Aorta (tissue), 5 donors: ENCODE data around the gene KCNJ10. TPM values are rescaled to one million over a fixed set of nuclear protein-coding genes. Genes with fewer than 3 reads are reported as not detected.

Source experiments
- ATAC-seq: fragments of 200-7000 bp; cut with Tn5 transposase; one replicate; pipeline ENCODE4 v1.9.1; 2022; ENCODE audit warnings: moderate library complexity; ENCODE audit not compliant: low FRiP score
- DNase-seq, 2 donors: peaks; one replicate each; pipeline ENCODE4 v3.0.0-alpha.2; 2020
- H3K27ac ChIP-seq, 2 donors: one replicate each; pipeline ENCODE4 v1.5.1; 2013; ENCODE audit warnings: low read length in 2 of 2, mild to moderate bottlenecking in 2 of 2, moderate library complexity in 2 of 2, control low read depth in 1 of 2, inconsistent platforms in 1 of 2, low read depth in 1 of 2
- H3K27me3 ChIP-seq, 2 donors: one replicate each; pipeline ENCODE4 v1.6.1; 2013; ENCODE audit warnings: control low read depth in 1 of 2, low read length in 1 of 2, mild to moderate bottlenecking in 1 of 2, moderate library complexity in 1 of 2; ENCODE audit not compliant: insufficient read depth in 2 of 2, control insufficient read depth in 1 of 2
- H3K36me3 ChIP-seq, 2 donors: one replicate each; pipeline ENCODE4 v1.6.1; 2013; ENCODE audit warnings: control low read depth in 1 of 2, low read length in 1 of 2, mild to moderate bottlenecking in 1 of 2; ENCODE audit not compliant: insufficient read depth in 2 of 2, control insufficient read depth in 1 of 2
- H3K4me1 ChIP-seq, 2 donors: one replicate each; pipeline ENCODE4 v1.6.1; 2013; ENCODE audit warnings: low read length in 2 of 2, control low read depth in 1 of 2, mild to moderate bottlenecking in 1 of 2, moderate library complexity in 1 of 2; ENCODE audit not compliant: insufficient read depth in 2 of 2, control insufficient read depth in 1 of 2
- H3K4me3 ChIP-seq, 2 donors: one replicate each; pipeline ENCODE4 v1.5.1; 2013; ENCODE audit warnings: low read length in 2 of 2, control low read depth in 1 of 2, mild to moderate bottlenecking in 1 of 2
- H3K9me3 ChIP-seq: one replicate; pipeline ENCODE4 v1.6.1; 2013; ENCODE audit warnings: mild to moderate bottlenecking, low read length; ENCODE audit not compliant: control insufficient read depth
- WGBS, 2 donors: extraction: QIAGEN DNeasy Blood & Tissue Kit; methylation state at CpG; one replicate each; pipeline ENCODE4 v1.1.7; 2013; 5-methylcytosine and 5-hydroxymethylcytosine counted together
- intact Hi-C, 2 donors: fragments of 100-400 bp; cut with DNase I; formaldehyde crosslinking; loops; one replicate each; pipeline versions ENCODE4 v1.14.2 to v1.15.0; 2022
- polyA plus RNA-seq, 2 donors: library from polyadenylated mRNA; stranded (reverse); fragments of 200-250 nt; gene quantifications; one replicate each; pipeline ENCODE4 v1.2.3, GENCODE V29; 2013
- total RNA-seq, 2 donors: library from RNA; stranded (reverse); fragmentation: NEBNext Ultra II Directional; extraction: Animal tissue kit (Norgen Biotek cat#: 25700); gene quantifications; one replicate each; pipeline ENCODE4 v1.2.1, GENCODE V29; 2021
- donor health status: healthy with polysubstance abuse.
- donor health status: Bipolar disorder and iron deficiency.
- donor health status: DM: no; HTN: no; CAD: no.
- donor health status: DM: no; HTN: no; CAD: no.
- donor health status: DM: yes; HTN: yes; CAD: no.

KCNJ10 gene
- total and polyA plus RNA-seq, 4 donors: 0.10 to 0.63 (median 0.24) TPM; not detected in 1

DNA sequence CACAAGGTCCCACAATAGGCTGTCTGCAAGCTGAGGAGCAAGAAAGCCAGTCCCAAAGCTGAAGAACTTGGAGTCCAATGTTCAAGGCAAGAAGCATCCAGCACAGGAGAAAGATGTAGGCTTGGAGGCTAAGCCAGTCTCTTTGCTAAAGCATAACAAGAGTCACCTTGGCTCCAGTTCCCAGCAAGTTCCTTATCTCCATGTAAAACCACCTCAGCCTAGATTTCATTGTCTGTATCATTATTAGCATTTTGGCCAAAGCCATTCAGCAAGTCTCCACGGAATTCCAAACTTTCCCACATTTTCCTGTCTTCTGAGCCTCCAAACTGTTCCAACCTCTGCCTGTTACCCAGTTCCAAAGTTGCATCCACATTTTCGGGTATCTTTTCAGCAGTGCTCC is 75.1 kb downstream of the KCNJ10 start:
- intact Hi-C loops: no loop called here
- no peaks in the 10 kb centered on the region for H3K4me1 ChIP-seq
- no peaks in the 10 kb centered on the region for H3K36me3 ChIP-seq
- no peak overlapping the region for H3K4me3 ChIP-seq
- WGBS, 2 donors: 85 to 86% methylated on average over 2 of the region's 2 CpGs
- H3K27ac ChIP-seq: no peak overlapping the region
- H3K9me3 ChIP-seq: no peaks in the 10 kb centered on the region
- ATAC-seq (no peak), DNase-seq (no peak)
- H3K27me3 ChIP-seq: no peaks in the 10 kb centered on the region

DNA sequence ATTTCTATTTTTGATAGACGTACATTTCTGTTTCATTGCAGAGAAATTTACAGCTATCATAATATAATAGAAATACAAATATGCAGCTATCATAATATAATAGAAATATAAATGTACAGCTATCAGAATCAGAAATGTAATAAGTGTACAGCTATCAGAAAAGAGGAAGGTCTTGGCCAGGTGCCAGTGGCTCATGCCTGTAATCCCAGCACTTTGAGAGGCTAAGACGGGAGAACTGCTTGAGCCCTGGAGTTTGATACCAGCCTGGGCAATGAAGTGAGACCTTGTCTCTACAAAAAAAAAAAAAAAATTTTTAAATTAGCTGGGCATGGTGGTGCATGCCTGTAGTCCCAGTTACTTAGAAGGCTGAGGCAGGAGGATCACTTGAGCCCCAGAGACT is 76.0 kb downstream of the KCNJ10 start:
- 49 to 66% methylated on average over 2 of the region's 2 CpGs for WGBS, 2 donors
- Histone ChIP-seq H3K36me3 (no peaks in the 10 kb centered on the region), H3K4me3 (no peak overlapping the region), H3K27me3 (no peaks in the 10 kb centered on the region), H3K4me1 (no peaks in the 10 kb centered on the region), H3K27ac (no peak overlapping the region), H3K9me3 (no peaks in the 10 kb centered on the region)
- no peak for ATAC-seq
- intact Hi-C loops: no loop called here
- DNase-seq: no peak

DNA sequence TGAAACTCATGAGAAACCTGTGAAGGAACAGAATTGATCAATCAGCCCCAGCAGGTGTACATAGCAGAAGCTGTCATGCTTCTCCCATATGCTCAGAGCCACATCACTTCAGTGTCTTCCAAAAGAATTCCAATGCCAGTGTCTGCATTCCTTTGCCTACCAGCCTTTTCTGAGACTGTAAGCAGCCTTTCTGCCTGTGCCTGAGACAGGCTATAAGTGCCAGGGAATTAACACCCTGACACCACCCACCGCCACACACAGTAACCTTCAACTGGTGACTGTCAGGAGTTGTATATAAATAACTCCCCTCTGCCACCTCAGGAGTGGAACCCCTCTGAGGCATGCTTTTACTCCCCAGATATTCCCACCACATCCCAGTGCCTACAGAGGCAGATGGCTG is 77.8 kb downstream of the KCNJ10 start:
- Histone ChIP-seq H3K36me3 (no peaks in the 10 kb centered on the region), H3K27me3 (no peaks in the 10 kb centered on the region), H3K4me1 (no peaks in the 10 kb centered on the region), H3K4me3 (no peak overlapping the region), H3K27ac (no peak overlapping the region), H3K9me3 (no peaks in the 10 kb centered on the region)
- no peak for DNase-seq
- no peak for ATAC-seq
- WGBS, 2 donors: 25 to 53% methylated on average over 1 of the region's 1 CpG
- intact Hi-C loops: no loop called here

DNA sequence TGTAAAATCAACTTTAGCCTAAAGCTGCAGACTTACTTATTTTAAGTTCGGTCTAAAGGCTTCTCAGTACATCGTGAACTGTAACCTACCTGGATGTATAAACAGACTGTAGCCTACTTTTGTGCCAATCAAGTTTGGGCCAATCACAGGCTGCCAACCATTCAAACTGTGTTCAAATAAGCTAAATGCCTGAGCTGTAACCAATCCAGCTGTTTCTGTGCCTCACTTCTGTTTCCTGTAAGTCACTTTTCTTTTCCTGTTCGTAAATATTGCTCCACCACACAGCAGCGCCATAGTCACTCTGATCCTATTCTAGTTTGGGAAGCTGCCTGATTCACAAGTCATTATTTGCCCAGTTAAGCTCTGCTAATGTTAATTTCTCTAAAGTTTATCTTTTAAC is 78.4 kb downstream of the KCNJ10 start:
- 62 to 63% methylated on average over 4 of the region's 4 CpGs for WGBS, 2 donors
- no peak for ATAC-seq
- H3K36me3 ChIP-seq: no peaks in the 10 kb centered on the region

DNA sequence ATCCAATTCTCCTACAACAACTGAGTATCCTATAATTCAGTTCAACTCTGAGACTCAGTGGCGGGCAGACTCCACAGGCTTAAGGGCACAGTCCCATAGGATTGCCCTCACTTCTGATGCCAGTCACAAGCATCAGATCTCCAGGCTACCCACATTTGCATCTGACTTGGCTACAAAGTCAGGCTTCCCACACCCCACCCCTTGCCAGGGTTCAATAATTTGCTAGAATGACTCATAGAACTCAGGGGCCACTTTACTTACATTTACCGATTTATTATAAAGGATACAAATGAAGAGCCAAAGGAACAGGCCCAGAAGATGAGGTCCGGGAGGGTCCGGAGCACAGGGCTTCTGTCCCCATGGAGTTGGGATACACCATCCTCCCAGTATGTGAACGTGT is 80.0 kb downstream of the KCNJ10 start:
- DNase-seq (no peak), ATAC-seq (no peak)
- peaks cover 3% of the 10 kb centered on the region for H3K9me3 ChIP-seq
- WGBS, 2 donors: 82% methylated on average over 5 of the region's 5 CpGs
- no peaks in the 10 kb centered on the region for H3K36me3 ChIP-seq
- H3K4me3 ChIP-seq: no peak overlapping the region
- no peak overlapping the region for H3K27ac ChIP-seq
- intact Hi-C loops: no loop called here
- H3K4me1 ChIP-seq: no peaks in the 10 kb centered on the region
- no peaks in the 10 kb centered on the region for H3K27me3 ChIP-seq

More for the DNA sequence above, 78.4 kb downstream of the KCNJ10 start:
- no peak overlapping the region for H3K27ac ChIP-seq
- intact Hi-C loops: no loop called here
- DNase-seq: no peak
- H3K27me3 ChIP-seq: no peaks in the 10 kb centered on the region
- H3K4me3 ChIP-seq: no peak overlapping the region
- H3K4me1 ChIP-seq: no peaks in the 10 kb centered on the region
- peaks cover 2% of the 10 kb centered on the region for H3K9me3 ChIP-seq

DNA sequence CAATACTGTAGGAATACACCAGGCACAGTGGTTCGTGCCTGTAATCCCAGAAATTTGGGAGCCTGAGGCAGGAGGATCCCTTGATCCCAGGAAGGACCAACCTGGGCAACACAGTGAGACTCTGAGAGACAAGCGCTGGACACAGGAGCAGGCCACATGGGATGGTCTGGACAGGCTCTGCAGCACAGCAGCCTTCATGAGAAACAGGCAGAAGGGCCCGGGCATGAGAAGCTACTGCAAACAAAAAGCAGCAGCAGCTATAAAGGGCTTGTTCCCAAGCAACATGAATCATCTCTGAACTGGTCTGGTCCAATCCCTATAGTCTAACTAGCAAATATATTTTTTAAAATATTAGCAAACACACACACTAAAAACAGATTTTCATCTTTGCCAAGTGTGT is 80.4 kb downstream of the KCNJ10 start:
- WGBS, 2 donors: 65 to 80% methylated on average over 3 of the region's 3 CpGs
- Histone ChIP-seq H3K36me3 (no peaks in the 10 kb centered on the region), H3K4me1 (no peaks in the 10 kb centered on the region), H3K4me3 (no peak overlapping the region), H3K27me3 (no peaks in the 10 kb centered on the region), H3K27ac (no peak overlapping the region), H3K9me3 (peaks cover 3% of the 10 kb centered on the region)
- ATAC-seq (no peak), DNase-seq (no peak)
- intact Hi-C loops: no loop called here

DNA sequence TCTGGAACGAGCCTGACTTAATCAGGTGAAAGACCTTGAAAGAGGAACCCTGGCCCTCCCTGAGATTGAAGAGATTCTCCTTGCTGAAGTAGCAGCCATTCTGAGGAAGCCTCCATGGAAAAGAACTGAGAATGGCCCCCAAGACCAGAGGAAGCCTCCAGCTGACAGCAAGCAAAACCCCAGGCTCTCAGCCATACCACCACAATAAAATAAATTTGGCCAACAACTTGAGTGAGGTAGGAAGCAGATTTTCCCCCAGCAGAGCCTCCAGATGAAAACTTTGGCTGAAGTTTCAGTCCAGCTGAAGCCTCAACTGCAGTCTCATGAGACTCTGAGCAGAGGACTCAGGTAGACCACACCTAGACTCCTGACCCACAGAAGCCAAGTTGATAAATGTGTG is 82.0 kb downstream of the KCNJ10 start:
- Histone ChIP-seq H3K4me3 (no peak overlapping the region), H3K27ac (no peak overlapping the region), H3K27me3 (no peaks in the 10 kb centered on the region), H3K4me1 (no peaks in the 10 kb centered on the region), H3K36me3 (no peaks in the 10 kb centered on the region), H3K9me3 (peaks cover 3% of the 10 kb centered on the region)
- ATAC-seq (no peak), DNase-seq (no peak)
- 73 to 83% methylated on average over 1 of the region's 1 CpG for WGBS, 2 donors
- intact Hi-C loops: no loop called here

DNA sequence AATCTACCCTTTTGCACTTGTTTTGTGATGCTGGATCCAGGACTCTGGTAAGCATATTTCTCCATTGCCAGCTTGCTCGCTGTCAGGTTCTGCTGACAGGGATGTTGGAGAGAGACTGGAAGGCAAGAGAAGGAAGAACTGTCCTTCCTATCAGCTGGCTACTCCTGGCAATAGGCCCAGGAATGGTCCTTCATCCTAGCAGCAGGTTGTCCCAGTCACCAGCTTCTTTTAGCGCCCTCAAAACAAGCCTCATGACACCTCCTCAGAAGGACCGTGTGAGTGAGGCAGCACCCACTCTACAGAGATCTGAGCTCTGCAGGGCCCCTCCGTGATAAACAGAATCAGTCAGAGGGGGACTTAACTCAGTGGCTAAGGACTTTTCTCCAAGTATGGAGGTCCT is 82.8 kb downstream of the KCNJ10 start:
- no peak for ATAC-seq
- Histone ChIP-seq H3K27me3 (no peaks in the 10 kb centered on the region), H3K4me3 (no peak overlapping the region), H3K4me1 (no peaks in the 10 kb centered on the region), H3K9me3 (peaks cover 3% of the 10 kb centered on the region), H3K27ac (no peak overlapping the region), H3K36me3 (no peaks in the 10 kb centered on the region)
- WGBS, 2 donors: 59 to 65% methylated on average over 4 of the region's 4 CpGs
- DNase-seq: no peak
- intact Hi-C loops: no loop called here

DNA sequence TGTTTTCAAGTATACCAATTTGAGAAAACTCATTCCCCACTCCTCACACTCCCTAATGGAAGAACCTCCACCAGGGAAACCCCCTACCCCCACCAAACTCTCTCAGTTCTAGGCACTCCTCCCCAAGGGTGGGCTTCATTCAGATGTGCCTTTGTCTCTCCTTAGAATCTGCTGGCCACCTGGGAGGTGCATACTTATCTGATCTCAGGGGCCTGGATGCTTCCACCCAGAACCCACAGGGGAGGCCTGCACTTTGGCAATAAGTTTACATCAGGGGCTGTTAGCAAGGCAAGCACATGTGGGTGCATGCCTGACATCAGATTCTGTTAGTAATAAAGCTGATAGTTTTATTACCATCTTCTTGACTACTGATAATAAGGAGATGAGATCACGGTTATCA is 83.4 kb downstream of the KCNJ10 start:
- Histone ChIP-seq H3K27ac (no peak overlapping the region), H3K36me3 (no peaks in the 10 kb centered on the region), H3K4me3 (no peak overlapping the region), H3K4me1 (no peaks in the 10 kb centered on the region), H3K9me3 (peaks cover 5% of the 10 kb centered on the region), H3K27me3 (no peaks in the 10 kb centered on the region)
- intact Hi-C loops: no loop called here
- 77 to 80% methylated on average over 1 of the region's 1 CpG for WGBS, 2 donors
- no peak for DNase-seq
- ATAC-seq: no peak
